GM18951 (cell line): Measurements from ENCODE around the gene LGALS9.

ENCODE experiments used
- POLR2A ChIP-seq: IDR thresholded peaks from 4 replicates; pipeline ENCODE4 v1.6.1; 2011; ENCODE audit warnings: mild to moderate bottlenecking; ENCODE audit not compliant: insufficient read length, insufficient read depth; ENCODE audit errors: extremely low read depth
- in situ Hi-C: fragments of 300-500 bp; cut with MboI; formaldehyde crosslinking; loops from one replicate; pipeline ENCODE4 v1.12.0; 2022; ENCODE audit warnings: low sequenced_read_pairs, mixed read lengths, inconsistent platforms; ENCODE audit not compliant: unreplicated experiment

LGALS9 gene

GRCh38 chr17:27597188-27597580 is 33.8 kb upstream of the LGALS9 start:
- no peak for TF ChIP-seq POLR2A
- in situ Hi-C loops, result loop anchor here (10.0 to 25.0 kb wide), 2 partner anchors 222 to 360 kb away; no protein-coding TSS in a partner anchor

- no peak for TF ChIP-seq POLR2A
- in situ Hi-C loops, result loop anchor here (10.0 to 25.0 kb wide), 2 partner anchors 223 to 361 kb away; no protein-coding TSS in a partner anchor
Observed at GRCh38 chr17:27597783-27598320, 33.1 kb upstream of the LGALS9 start.

- TF ChIP-seq POLR2A, result no peak
- in situ Hi-C loops, result loop anchor here (10.0 to 25.0 kb wide), 2 partner anchors 224 to 361 kb away; no protein-coding TSS in a partner anchor
Observed at GRCh38 chr17:27598337-27599050, 32.5 kb upstream of the LGALS9 start.

- TF ChIP-seq POLR2A, result no peak
- in situ Hi-C loops, result no loop called here
Observed at GRCh38 chr17:27600471-27600870, 30.5 kb upstream of the LGALS9 start.

- in situ Hi-C loops, result no loop called here
- no peak for TF ChIP-seq POLR2A
Observed at GRCh38 chr17:27601069-27601974, 29.7 kb upstream of the LGALS9 start.

- in situ Hi-C loops, result no loop called here
- no peak for TF ChIP-seq POLR2A
Observed at GRCh38 chr17:27601975-27602302, 29.0 kb upstream of the LGALS9 start.

- TF ChIP-seq POLR2A, result no peak
- in situ Hi-C loops, result no loop called here
Observed at GRCh38 chr17:27602721-27603420, 28.1 kb upstream of the LGALS9 start.

GRCh38 chr17:27603421-27603770 is 27.6 kb upstream of the LGALS9 start:
- in situ Hi-C loops, result no loop called here

GRCh38 chr17:27603880-27604794 is 26.9 kb upstream of the LGALS9 start:
- in situ Hi-C loops, result no loop called here
- TF ChIP-seq POLR2A, result no peak

More at GRCh38 chr17:27603421-27603770, 27.6 kb upstream of the LGALS9 start:
- TF ChIP-seq POLR2A, result no peak

GRCh38 chr17:27605409-27605808 is 25.6 kb upstream of the LGALS9 start:
- in situ Hi-C loops, result no loop called here
- TF ChIP-seq POLR2A, result no peak

- no peak for TF ChIP-seq POLR2A
- in situ Hi-C loops, result no loop called here
Observed at GRCh38 chr17:27607521-27608091, 23.4 kb upstream of the LGALS9 start.

- in situ Hi-C loops, result no loop called here
- TF ChIP-seq POLR2A, result no peak
Observed at GRCh38 chr17:27608328-27609230, 22.4 kb upstream of the LGALS9 start.
